Ishikawa (cell line): ENCODE measurements around the gene PRR5.

Source experiments
- CREB1 ChIP-seq: IDR thresholded peaks from 2 replicates; pipeline ENCODE4 v1.6.1; 2012; ENCODE audit warnings: low read depth
- EP300 ChIP-seq: IDR thresholded peaks from 2 replicates; pipeline ENCODE4 v1.6.1; 2012; ENCODE audit warnings: borderline replicate concordance
- MAX ChIP-seq: IDR thresholded peaks from 2 replicates; pipeline ENCODE4 v1.6.1; 2012
- NFIC ChIP-seq: IDR thresholded peaks from 2 replicates; pipeline ENCODE4 v1.6.1; 2012
- RAD21 ChIP-seq: IDR thresholded peaks from 2 replicates; pipeline ENCODE4 v1.6.1; 2012; ENCODE audit warnings: low read depth
- YY1 ChIP-seq: IDR thresholded peaks from 2 replicates; pipeline ENCODE4 v1.6.1; 2012; ENCODE audit warnings: low read depth
- TF ChIP-seq, protein P1 (sequence below): IDR thresholded peaks from 2 replicates; pipeline ENCODE4 v1.6.1; 2012; ENCODE audit warnings: low read depth, mild to moderate bottlenecking

GRCh38 chr22:44680481-44680894, 21.5 kb upstream of the PRR5 start:
- TF ChIP-seq RAD21 (no peak), EP300 (no peak), MAX (no peak), YY1 (no peak), CREB1 (no peak), NFIC (0 out of 2 replicates have a peak, but pooled peaks have one; percentile 50)
- TF ChIP-seq, protein P1, sequence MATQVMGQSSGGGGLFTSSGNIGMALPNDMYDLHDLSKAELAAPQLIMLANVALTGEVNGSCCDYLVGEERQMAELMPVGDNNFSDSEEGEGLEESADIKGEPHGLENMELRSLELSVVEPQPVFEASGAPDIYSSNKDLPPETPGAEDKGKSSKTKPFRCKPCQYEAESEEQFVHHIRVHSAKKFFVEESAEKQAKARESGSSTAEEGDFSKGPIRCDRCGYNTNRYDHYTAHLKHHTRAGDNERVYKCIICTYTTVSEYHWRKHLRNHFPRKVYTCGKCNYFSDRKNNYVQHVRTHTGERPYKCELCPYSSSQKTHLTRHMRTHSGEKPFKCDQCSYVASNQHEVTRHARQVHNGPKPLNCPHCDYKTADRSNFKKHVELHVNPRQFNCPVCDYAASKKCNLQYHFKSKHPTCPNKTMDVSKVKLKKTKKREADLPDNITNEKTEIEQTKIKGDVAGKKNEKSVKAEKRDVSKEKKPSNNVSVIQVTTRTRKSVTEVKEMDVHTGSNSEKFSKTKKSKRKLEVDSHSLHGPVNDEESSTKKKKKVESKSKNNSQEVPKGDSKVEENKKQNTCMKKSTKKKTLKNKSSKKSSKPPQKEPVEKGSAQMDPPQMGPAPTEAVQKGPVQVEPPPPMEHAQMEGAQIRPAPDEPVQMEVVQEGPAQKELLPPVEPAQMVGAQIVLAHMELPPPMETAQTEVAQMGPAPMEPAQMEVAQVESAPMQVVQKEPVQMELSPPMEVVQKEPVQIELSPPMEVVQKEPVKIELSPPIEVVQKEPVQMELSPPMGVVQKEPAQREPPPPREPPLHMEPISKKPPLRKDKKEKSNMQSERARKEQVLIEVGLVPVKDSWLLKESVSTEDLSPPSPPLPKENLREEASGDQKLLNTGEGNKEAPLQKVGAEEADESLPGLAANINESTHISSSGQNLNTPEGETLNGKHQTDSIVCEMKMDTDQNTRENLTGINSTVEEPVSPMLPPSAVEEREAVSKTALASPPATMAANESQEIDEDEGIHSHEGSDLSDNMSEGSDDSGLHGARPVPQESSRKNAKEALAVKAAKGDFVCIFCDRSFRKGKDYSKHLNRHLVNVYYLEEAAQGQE, result no peak
